ENCODE results near the gene CPM.

CPM gene

GRCh38 chr12:68844318-68844745 lies 88.6 kb downstream of the CPM start:
- Histone ChIP-seq H3K4me2 (ENCODE audit: low read depth, low read length, poor library complexity, severe bottlenecking) (no peak overlapping the region), H3K36me3 (ENCODE audit: low read length) (peaks cover 34% of the 10 kb centered on the region), H3K79me2 (ENCODE audit: insufficient read depth, low read length) (peaks cover 6% of the 10 kb centered on the region; the same call in 1 of the 2 replicates), H3K9ac (ENCODE audit: low read length) (no peak overlapping the region), H2AFZ (ENCODE audit: low read depth, low read length, severe bottlenecking) (no peak overlapping the region), H3K4me3 (ENCODE audit: insufficient read depth, low read length, poor library complexity, severe bottlenecking) (no peak overlapping the region), H3K27ac (ENCODE audit: low read depth, low read length) (no peak overlapping the region), H3K9me3 (ENCODE audit: insufficient read depth, low read length) (no peaks in the 10 kb centered on the region), H3K9me2 (replicated peaks; ENCODE audit: insufficient read depth, low read length) (no peaks in the 10 kb centered on the region), H3F3A (ENCODE audit: insufficient read depth) (peaks cover 45% of the 10 kb centered on the region; the same call in 1 of the 2 replicates), H3K27me3 (ENCODE audit: low read length) (no peaks in the 10 kb centered on the region), H4K20me1 (ENCODE audit: low read depth, low read length) (0 out of 2 replicates have a peak, but pooled peaks cover 9% of the 10 kb centered on the region)
- TF ChIP-seq CTCF (IDR thresholded peaks at IDR 0.05; ENCODE audit: insufficient read depth, low read length, poor library complexity, severe bottlenecking) (no peak), EZH2phosphoT487 (conservative IDR thresholded peaks at IDR 0.05; ENCODE audit: low read length) (no peak)

- Histone ChIP-seq H3K9me2 (replicated peaks; ENCODE audit: insufficient read depth, low read length) (no peaks in the 10 kb centered on the region), H3F3A (ENCODE audit: insufficient read depth) (peaks cover 45% of the 10 kb centered on the region; the same call in 1 of the 2 replicates), H3K27me3 (ENCODE audit: low read length) (no peaks in the 10 kb centered on the region), H3K4me3 (ENCODE audit: insufficient read depth, low read length, poor library complexity, severe bottlenecking) (no peak overlapping the region), H3K36me3 (ENCODE audit: low read length) (peaks cover 47% of the 10 kb centered on the region), H2AFZ (ENCODE audit: low read depth, low read length, severe bottlenecking) (no peak overlapping the region), H4K20me1 (ENCODE audit: low read depth, low read length) (0 out of 2 replicates have a peak, but pooled peaks cover 9% of the 10 kb centered on the region), H3K4me2 (ENCODE audit: low read depth, low read length, poor library complexity, severe bottlenecking) (no peak overlapping the region), H3K27ac (ENCODE audit: low read depth, low read length) (no peak overlapping the region), H3K9me3 (ENCODE audit: insufficient read depth, low read length) (no peaks in the 10 kb centered on the region), H3K9ac (ENCODE audit: low read length) (no peak overlapping the region), H3K79me2 (ENCODE audit: insufficient read depth, low read length) (peaks cover 6% of the 10 kb centered on the region; the same call in 1 of the 2 replicates)
- TF ChIP-seq EZH2phosphoT487 (conservative IDR thresholded peaks at IDR 0.05; ENCODE audit: low read length): no peak
- TF ChIP-seq CTCF (IDR thresholded peaks at IDR 0.05; ENCODE audit: insufficient read depth, low read length, poor library complexity, severe bottlenecking): no peak
Observed at GRCh38 chr12:68842784-68843567, 90.0 kb downstream of the CPM start.

- peaks cover 6% of the 10 kb centered on the region; the same call in 1 of the 2 replicates for H3K79me2 ChIP-seq (ENCODE audit: insufficient read depth, low read length)
- peaks cover 54% of the 10 kb centered on the region for H3K36me3 ChIP-seq (ENCODE audit: low read length)
- H3K9ac ChIP-seq (ENCODE audit: low read length): no peak overlapping the region
- peaks cover 45% of the 10 kb centered on the region; the same call in 1 of the 2 replicates for H3F3A ChIP-seq (ENCODE audit: insufficient read depth)
- H2AFZ ChIP-seq (ENCODE audit: low read depth, low read length, severe bottlenecking): no peak overlapping the region
- H3K9me3 ChIP-seq (ENCODE audit: insufficient read depth, low read length): no peaks in the 10 kb centered on the region
- no peak overlapping the region for H3K27ac ChIP-seq (ENCODE audit: low read depth, low read length)
- TF ChIP-seq CTCF (IDR thresholded peaks at IDR 0.05; ENCODE audit: insufficient read depth, low read length, poor library complexity, severe bottlenecking) (no peak), EZH2phosphoT487 (conservative IDR thresholded peaks at IDR 0.05; ENCODE audit: low read length) (no peak)
- H4K20me1 ChIP-seq (ENCODE audit: low read depth, low read length): 0 out of 2 replicates have a peak, but pooled peaks cover 9% of the 10 kb centered on the region
- H3K4me3 ChIP-seq (ENCODE audit: insufficient read depth, low read length, poor library complexity, severe bottlenecking): no peak overlapping the region
- no peak overlapping the region for H3K4me2 ChIP-seq (ENCODE audit: low read depth, low read length, poor library complexity, severe bottlenecking)
- no peaks in the 10 kb centered on the region for H3K27me3 ChIP-seq (ENCODE audit: low read length)
- no peaks in the 10 kb centered on the region for H3K9me2 ChIP-seq (replicated peaks; ENCODE audit: insufficient read depth, low read length)
Observed at GRCh38 chr12:68842123-68842522, 90.8 kb downstream of the CPM start.

All from SU-DHL-6 (cell line).